ENCODE results near the gene DCST2.

Gene DCST2

GRCh38 chr1:155033524-155033923, at the start of gene DCST2, which contains the start of gene DCST1:
Gene DCST2 (minus strand): TSS chr1:155033781. CDS start chr1:155033701, 80 bp downstream.
Gene DCST1 (plus strand): TSS chr1:155033824. CDS start chr1:155034037, 213 bp downstream.
- DNase-seq: no peak

GRCh38 chr1:155083052-155083541, 49.5 kb upstream of the DCST2 start:
- DNase-seq: no peak

- DNase-seq: peak; percentile 41
These were observed 48.9 kb upstream of the DCST2 start for GRCh38 chr1:155082301-155083051.

GRCh38 chr1:155081472-155082300, 48.1 kb upstream of the DCST2 start:
- peak; percentile 48 for DNase-seq

- DNase-seq: peak; percentile 48
These were observed 47.0 kb upstream of the DCST2 start for GRCh38 chr1:155080312-155081228.

GRCh38 chr1:155079487-155080311, 46.1 kb upstream of the DCST2 start:
- peak; percentile 40 for DNase-seq

- DNase-seq: no peak
These were observed 45.6 kb upstream of the DCST2 start for GRCh38 chr1:155079210-155079486.

GRCh38 chr1:155078469-155079209, 45.1 kb upstream of the DCST2 start, which contains the start of gene EFNA3:
Gene EFNA3 (plus strand): TSS chr1:155078837. CDS start chr1:155078942, 105 bp downstream.
- peak; percentile 84 for DNase-seq

GRCh38 chr1:155077758-155078445, 44.3 kb upstream of the DCST2 start:
- DNase-seq: no peak

GRCh38 chr1:155077346-155077745, 43.8 kb upstream of the DCST2 start:
- DNase-seq: no peak

- DNase-seq: no peak
These were observed 42.8 kb upstream of the DCST2 start for GRCh38 chr1:155076371-155076770.

- DNase-seq: no peak
These were observed 42.0 kb upstream of the DCST2 start for GRCh38 chr1:155075535-155075934.

- no peak for DNase-seq
These were observed 40.0 kb upstream of the DCST2 start for GRCh38 chr1:155073377-155074242.

- DNase-seq: no peak
These were observed 39.1 kb upstream of the DCST2 start for GRCh38 chr1:155072531-155073289.

- no peak for DNase-seq
These were observed 38.1 kb upstream of the DCST2 start for GRCh38 chr1:155071701-155072100.

- DNase-seq: peak; percentile 82
These were observed 37.4 kb upstream of the DCST2 start for GRCh38 chr1:155070721-155071569.

GRCh38 chr1:155070158-155070621, 36.6 kb upstream of the DCST2 start:
- no peak for DNase-seq
